Measurements from ENCODE around the gene PPP1R13B. TPM values are rescaled to one million over a fixed set of nuclear protein-coding genes. Genes with fewer than 3 reads are reported as not detected.
"Not testable (repeated sequence)": the region's sequence is repeated elsewhere in the genome, so short reads cannot be mapped to it uniquely, and the experiment has no call there.

The PPP1R13B gene
- total RNA-seq, 2 donors from 2014 or later = 11.7 to 12.1 TPM

- Mint-ChIP-seq H3K9me3 (no peaks in the 10 kb centered on the region), H3K27ac (peak overlapping the region; percentile 36 to 88), H3K36me3 (no peaks in the 10 kb centered on the region)
- no peak for DNase-seq (ENCODE audit: low spot score in 2 of 2)
- ATAC-seq = no peak
Observed at GRCh38 chr14:103854017-103854808, 6.8 kb upstream of the PPP1R13B start.

DNA sequence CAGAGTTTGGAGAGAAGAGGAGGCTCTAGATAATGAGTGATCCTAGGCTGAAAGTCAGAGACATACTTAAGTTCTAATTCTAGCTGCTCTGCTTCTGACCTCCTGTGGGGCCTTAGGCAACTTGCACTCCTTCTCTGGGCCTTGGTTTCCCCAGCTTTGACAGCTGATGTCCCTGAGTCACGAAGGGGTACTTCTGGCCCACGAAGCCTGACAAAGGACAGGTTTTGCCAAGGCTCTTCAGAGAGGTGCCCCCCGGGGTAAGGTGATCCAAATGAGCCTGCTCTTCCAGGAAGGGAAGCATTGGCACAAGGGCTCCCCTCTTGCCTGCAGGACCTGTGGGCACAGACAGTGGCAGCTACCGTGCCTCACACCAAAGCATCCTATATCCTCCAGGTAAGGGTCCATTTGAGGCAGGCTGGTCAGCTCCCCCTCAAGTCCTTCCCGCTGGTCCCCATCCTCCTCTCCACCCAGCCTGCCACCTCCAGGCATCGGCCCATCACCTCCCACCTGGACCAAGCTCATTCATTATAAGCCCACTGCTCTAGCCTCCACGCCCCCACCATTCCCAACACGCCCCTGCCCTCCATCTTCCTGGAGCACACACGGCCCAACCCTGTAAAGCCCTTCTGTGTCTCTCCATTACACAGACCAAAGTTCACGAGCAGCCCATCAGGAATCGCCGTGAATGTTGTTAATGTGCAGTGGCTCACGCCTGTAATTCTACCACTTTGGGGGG, 1.9 kb upstream of the PPP1R13B start:
- Mint-ChIP-seq H3K9me3 (no peaks in the 10 kb centered on the region), H3K36me3 (peaks cover 0 to 4% of the 10 kb centered on the region in 2 donors), H3K27ac (no peak overlapping the region)
- ATAC-seq (no peak), DNase-seq (ENCODE audit: low spot score in 2 of 2) (no peak)

DNA sequence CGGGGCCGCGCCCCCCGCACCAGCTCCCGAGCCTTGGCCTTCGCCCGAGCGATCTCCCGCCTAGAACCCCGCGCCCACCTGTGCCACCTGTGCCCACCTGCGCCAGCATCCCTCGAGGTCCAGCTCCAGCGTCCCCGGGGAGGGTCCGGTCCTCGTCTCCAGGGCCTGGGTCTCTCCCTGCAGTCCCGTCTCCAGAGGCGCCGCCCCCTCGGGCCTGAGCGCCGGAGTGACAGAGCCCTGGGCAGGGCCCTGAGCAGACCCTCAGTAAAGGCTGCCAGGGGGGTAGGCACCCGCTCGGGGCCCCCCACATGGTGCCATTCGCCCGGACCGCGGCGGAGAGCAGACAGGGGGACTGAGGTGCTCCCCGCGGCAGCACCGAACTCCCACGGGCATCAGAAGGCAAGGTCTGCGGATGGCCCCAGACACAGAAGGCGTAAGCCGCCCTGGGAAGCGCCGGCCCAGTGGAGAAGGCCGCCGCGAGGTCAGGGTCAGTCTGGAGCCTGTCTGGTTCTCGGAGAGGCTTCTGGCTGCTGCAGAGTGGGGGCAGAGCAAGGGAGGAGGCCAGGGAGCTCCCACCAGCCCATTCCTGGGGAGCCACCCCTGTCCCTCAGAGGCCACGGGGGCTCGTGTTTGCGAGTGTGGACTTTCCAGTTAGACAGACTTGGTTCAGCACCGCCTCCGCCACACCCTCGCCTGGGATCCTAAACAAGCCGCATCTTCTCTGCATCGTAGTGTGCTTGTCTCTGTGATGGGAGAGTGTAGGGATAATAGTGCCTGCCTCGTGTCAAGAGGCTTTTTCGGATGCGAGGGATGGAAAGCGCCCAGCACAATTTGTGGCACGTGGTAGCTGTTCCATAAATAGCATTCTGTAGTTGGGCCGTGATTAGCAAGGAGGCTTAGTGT, 1.1 kb upstream of the PPP1R13B start:
- no peak overlapping the region for H3K27ac Mint-ChIP-seq
- DNase-seq (ENCODE audit: low spot score in 2 of 2) (peak in 1 of 2 donors; percentile 17), ATAC-seq (no peak)
- no peaks in the 10 kb centered on the region for H3K9me3 Mint-ChIP-seq
- peaks cover 0 to 4% of the 10 kb centered on the region in 2 donors for H3K36me3 Mint-ChIP-seq

- H3K27ac Mint-ChIP-seq = peak overlapping the region; percentile 53 to 59
- ATAC-seq (peak; percentile 42 to 59), DNase-seq (ENCODE audit: low spot score in 2 of 2) (peak in 1 of 2 donors; percentile 16)
Observed at GRCh38 chr14:103846543-103847450, 578 bp downstream of the PPP1R13B start.

DNA sequence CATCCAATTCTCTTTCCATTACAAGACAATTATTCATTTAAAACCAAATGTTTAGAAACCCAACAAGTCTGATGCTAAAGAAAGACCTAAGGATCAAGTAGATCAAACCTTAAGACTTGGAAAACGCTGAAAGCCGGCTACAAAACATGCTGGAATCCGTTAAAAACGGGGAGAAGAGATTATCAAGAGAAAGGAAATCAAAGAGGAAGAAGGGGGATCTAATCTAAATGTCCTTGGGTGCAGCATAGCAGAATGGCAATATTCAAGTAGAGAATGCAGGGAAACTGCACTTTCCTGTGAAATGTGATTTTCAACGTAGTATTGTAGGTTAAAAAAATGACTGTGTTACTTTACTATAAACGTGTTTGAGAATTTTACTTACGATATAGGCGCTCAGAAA, 1.3 kb downstream of the PPP1R13B start:
- no peak for ATAC-seq
- H3K36me3 Mint-ChIP-seq = peaks cover 0 to 4% of the 10 kb centered on the region in 2 donors
- H3K9me3 Mint-ChIP-seq = no peaks in the 10 kb centered on the region

More at GRCh38 chr14:103846543-103847450, 578 bp downstream of the PPP1R13B start:
- peaks cover 0 to 4% of the 10 kb centered on the region in 2 donors for H3K36me3 Mint-ChIP-seq
- no peaks in the 10 kb centered on the region for H3K9me3 Mint-ChIP-seq

GRCh38 chr14:103845327-103845726, 2.0 kb downstream of the PPP1R13B start:
- DNase-seq (ENCODE audit: low spot score in 2 of 2) (no peak), ATAC-seq (no peak)
- peaks cover 0 to 4% of the 10 kb centered on the region in 2 donors for H3K36me3 Mint-ChIP-seq
- H3K27ac Mint-ChIP-seq = no peak overlapping the region
- H3K9me3 Mint-ChIP-seq = no peaks in the 10 kb centered on the region

More for the DNA sequence above, 1.3 kb downstream of the PPP1R13B start:
- no peak for DNase-seq (ENCODE audit: low spot score in 2 of 2)
- H3K27ac Mint-ChIP-seq = peak overlapping the region in 1 of 2 donors; percentile 59

DNA sequence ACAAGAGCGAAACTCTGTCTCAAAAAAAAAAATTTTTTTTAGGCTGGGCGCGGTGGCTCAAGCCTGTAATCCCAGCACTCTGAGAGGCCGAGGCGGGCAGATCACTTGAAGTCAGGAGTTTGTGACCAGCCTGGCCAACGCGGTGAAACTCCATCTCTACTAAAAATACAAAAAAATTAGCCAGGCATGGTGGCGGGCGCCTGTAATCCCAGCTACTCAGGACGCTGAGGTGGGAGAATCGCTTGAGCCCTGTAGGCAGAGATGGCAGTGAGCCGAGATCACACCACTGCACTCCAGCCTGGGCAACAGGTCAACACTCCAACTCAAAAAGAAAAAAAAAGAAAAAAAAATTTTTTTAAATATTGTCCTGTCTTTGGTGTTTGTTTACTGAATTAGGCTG, 6.1 kb downstream of the PPP1R13B start:
- not testable (repeated sequence) for DNase-seq (ENCODE audit: low spot score in 2 of 2); H3K27ac Mint-ChIP-seq; ATAC-seq; H3K9me3 Mint-ChIP-seq; H3K36me3 Mint-ChIP-seq

- Mint-ChIP-seq H3K9me3 (no peaks in the 10 kb centered on the region), H3K36me3 (no peaks in the 10 kb centered on the region), H3K27ac (no peak overlapping the region)
- DNase-seq (ENCODE audit: low spot score in 2 of 2) (no peak), ATAC-seq (no peak)
Observed at GRCh38 chr14:103840014-103840413, 7.4 kb downstream of the PPP1R13B start.

GRCh38 chr14:103839579-103839978, 7.8 kb downstream of the PPP1R13B start:
- no peak for ATAC-seq
- H3K27ac Mint-ChIP-seq = no peak overlapping the region
- H3K9me3 Mint-ChIP-seq = no peaks in the 10 kb centered on the region
- no peaks in the 10 kb centered on the region for H3K36me3 Mint-ChIP-seq
- no peak for DNase-seq (ENCODE audit: low spot score in 2 of 2)

- no peak overlapping the region for H3K27ac Mint-ChIP-seq
- no peak for ATAC-seq
- H3K36me3 Mint-ChIP-seq = no peaks in the 10 kb centered on the region
- no peaks in the 10 kb centered on the region for H3K9me3 Mint-ChIP-seq
- no peak for DNase-seq (ENCODE audit: low spot score in 2 of 2)
Observed at GRCh38 chr14:103838117-103838516, 9.3 kb downstream of the PPP1R13B start.

DNA sequence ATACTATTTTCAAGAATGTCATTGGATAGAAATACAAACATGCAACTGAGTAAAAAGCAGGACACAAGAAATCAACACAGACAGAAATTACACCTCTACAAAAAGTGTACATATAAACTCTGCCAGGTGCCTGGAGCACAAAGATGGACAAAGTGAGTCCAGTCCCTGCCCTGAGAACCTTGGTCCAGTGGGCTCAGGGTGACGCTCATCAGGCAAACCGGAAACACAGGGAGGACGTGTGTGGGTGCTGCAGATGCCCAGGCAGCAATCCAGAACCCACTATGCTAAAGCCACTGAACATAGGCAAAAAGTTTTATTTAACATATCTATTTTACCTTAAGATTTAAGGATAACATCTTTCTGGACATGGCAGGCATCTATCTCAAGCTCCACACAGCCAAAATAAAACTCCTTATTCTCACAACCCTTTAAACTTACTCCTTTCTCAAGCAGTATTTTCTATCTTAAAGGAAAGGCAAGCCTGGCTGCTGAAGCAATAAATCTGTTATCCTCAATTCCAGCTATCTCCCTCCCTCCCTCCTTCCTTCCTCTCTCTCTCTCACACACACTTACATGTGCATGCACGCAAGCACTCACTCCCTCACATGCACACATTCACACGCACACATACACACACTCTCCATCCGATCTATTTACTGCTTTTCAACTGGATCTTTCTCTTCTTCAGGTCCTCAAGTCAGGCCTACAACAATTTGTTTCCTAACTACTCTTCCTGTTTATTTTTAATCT, 10.2 kb downstream of the PPP1R13B start:
- ATAC-seq (no peak), DNase-seq (ENCODE audit: low spot score in 2 of 2) (no peak)
- no peak overlapping the region for H3K27ac Mint-ChIP-seq
- H3K9me3 Mint-ChIP-seq = no peaks in the 10 kb centered on the region
- H3K36me3 Mint-ChIP-seq = no peaks in the 10 kb centered on the region

DNA sequence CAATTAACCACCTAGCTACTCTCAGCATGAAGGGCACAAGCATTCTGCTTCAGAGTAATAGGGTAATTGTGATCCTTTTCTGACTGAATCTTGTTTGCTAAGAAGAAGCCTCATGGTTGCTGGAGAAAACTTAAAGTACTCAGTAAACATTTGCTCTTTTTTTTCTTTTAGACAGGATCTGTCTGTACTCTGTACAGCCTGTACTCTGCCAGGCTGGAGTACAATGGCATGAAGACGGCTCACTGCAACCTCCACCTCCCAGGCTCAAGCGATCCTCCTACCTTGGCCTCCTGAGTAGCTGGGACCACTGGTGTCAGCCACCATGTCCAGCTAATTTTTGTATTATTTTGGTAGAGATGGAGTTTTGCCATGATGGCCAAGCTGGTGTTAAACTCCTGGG, 12.4 kb downstream of the PPP1R13B start:
- ATAC-seq = no peak
- Mint-ChIP-seq H3K9me3 (no peaks in the 10 kb centered on the region), H3K27ac (no peak overlapping the region), H3K36me3 (no peaks in the 10 kb centered on the region)
- no peak for DNase-seq (ENCODE audit: low spot score in 2 of 2)

GRCh38 chr14:103833711-103834110, 13.7 kb downstream of the PPP1R13B start:
- peak overlapping the region in 1 of 2 donors; percentile 22 for H3K27ac Mint-ChIP-seq
- no peak for DNase-seq (ENCODE audit: low spot score in 2 of 2)
- no peaks in the 10 kb centered on the region for H3K36me3 Mint-ChIP-seq
- ATAC-seq = no peak
- no peaks in the 10 kb centered on the region for H3K9me3 Mint-ChIP-seq

GRCh38 chr14:103832046-103832445, 15.3 kb downstream of the PPP1R13B start:
- DNase-seq (ENCODE audit: low spot score in 2 of 2) (no peak), ATAC-seq (peak in 1 of 2 donors; percentile 58)
- H3K9me3 Mint-ChIP-seq = no peaks in the 10 kb centered on the region
- H3K36me3 Mint-ChIP-seq = no peaks in the 10 kb centered on the region
- no peak overlapping the region for H3K27ac Mint-ChIP-seq

Measured in activated naive CD4-positive, alpha-beta T cell treated with anti-CD3 and anti-CD28 coated beads, Interleukin-2, amount 50 U/mL, for 72 hours (primary cell).